Natural killer cell (primary cell): ENCODE data around the gene RGS12. TPM values are rescaled to one million over a fixed set of nuclear protein-coding genes. Genes with fewer than 3 reads are reported as not detected.

Experiments
- ATAC-seq, 3 donors: fragments of 150-1000 bp in 2 of 3; fragments of 200-7000 bp in 1 of 3; cut with Tn5 transposase; 1 replicate in 1 of 3; 2 replicates in 2 of 3; pipeline ENCODE4 v1.10.0; 2021; ENCODE audit warnings: mild to moderate bottlenecking in 2 of 3, moderate library complexity in 2 of 3
- DNase-seq, 2 donors: peaks; one replicate each; pipeline versions ENCODE4 v3.0.0 to v3.0.0-alpha.2; 2013 to 2021; ENCODE audit warnings: mixed read lengths in 1 of 2
- H3K27ac ChIP-seq: one replicate; pipeline ENCODE4 v1.5.1; 2013; ENCODE audit warnings: mild to moderate bottlenecking, low read length
- H3K27me3 ChIP-seq: one replicate; pipeline ENCODE4 v1.6.1; 2013; ENCODE audit warnings: low read length; ENCODE audit not compliant: control insufficient read depth, insufficient read depth
- H3K36me3 ChIP-seq: one replicate; pipeline ENCODE4 v1.6.1; 2013; ENCODE audit warnings: low read length; ENCODE audit not compliant: control insufficient read depth, insufficient read depth
- H3K4me1 ChIP-seq: one replicate; pipeline ENCODE4 v1.6.1; 2013; ENCODE audit warnings: low read length; ENCODE audit not compliant: control insufficient read depth, insufficient read depth
- H3K4me3 ChIP-seq: one replicate; pipeline ENCODE4 v1.5.1; 2013; ENCODE audit warnings: low read length
- H3K9me3 ChIP-seq: one replicate; pipeline ENCODE4 v1.6.1; 2013; ENCODE audit warnings: low read length; ENCODE audit not compliant: control insufficient read depth, insufficient read depth
- H3K27ac Mint-ChIP-seq, 2 donors: one replicate each; pipeline ENCODE4 v1.8.0; 2022; ENCODE audit warnings: mild to moderate bottlenecking in 2 of 2, mixed read lengths in 2 of 2, moderate library complexity in 1 of 2
- H3K27me3 Mint-ChIP-seq, 2 donors: one replicate each; pipeline ENCODE4 v1.8.0; 2022; ENCODE audit warnings: low read depth in 2 of 2, mixed read lengths in 2 of 2
- H3K36me3 Mint-ChIP-seq: one replicate; pipeline ENCODE4 v1.8.0; 2022; ENCODE audit warnings: mixed read lengths
- H3K4me1 Mint-ChIP-seq, 2 donors: one replicate each; pipeline ENCODE4 v1.8.0; 2022; ENCODE audit warnings: mixed read lengths in 2 of 2
- H3K4me3 Mint-ChIP-seq: one replicate; pipeline ENCODE4 v1.8.0; 2022; ENCODE audit warnings: mild to moderate bottlenecking, moderate library complexity, mixed read lengths
- H3K9me3 Mint-ChIP-seq, 2 donors: one replicate each; pipeline ENCODE4 v1.8.0; 2022; ENCODE audit warnings: mixed read lengths in 2 of 2
- WGBS: methylation state at CpG from one replicate; pipeline ENCODE4 v1.1.7; 2013; ENCODE audit warnings: missing lambda C conversion rate; ENCODE audit not compliant: insufficient coverage; 5-methylcytosine and 5-hydroxymethylcytosine counted together
- intact Hi-C: fragments of 100-400 bp; cut with micrococcal nuclease; formaldehyde crosslinking; loops from one replicate; pipeline ENCODE4 v1.14.2; 2022
- total RNA-seq, 4 donors: library from RNA; stranded (reverse); fragments of 120-200 nt in 1 of 4; gene quantifications; one replicate each; pipeline versions ENCODE4 v1.2.3 to v1.2.4, GENCODE V29; 2013 to 2022
- TF ChIP-seq, protein P1 (sequence below): fragments of 200-600 bp; IDR thresholded peaks from one replicate; pipeline ENCODE4 v1.8.0; 2022; ENCODE audit warnings: antibody characterized with exemption

Gene RGS12
- total RNA-seq, 3 donors from 2014 or later (not counting 1 experiment from before 2014, with no cell fraction given), result 10.5 to 12.3 (median 10.6) TPM

DNA sequence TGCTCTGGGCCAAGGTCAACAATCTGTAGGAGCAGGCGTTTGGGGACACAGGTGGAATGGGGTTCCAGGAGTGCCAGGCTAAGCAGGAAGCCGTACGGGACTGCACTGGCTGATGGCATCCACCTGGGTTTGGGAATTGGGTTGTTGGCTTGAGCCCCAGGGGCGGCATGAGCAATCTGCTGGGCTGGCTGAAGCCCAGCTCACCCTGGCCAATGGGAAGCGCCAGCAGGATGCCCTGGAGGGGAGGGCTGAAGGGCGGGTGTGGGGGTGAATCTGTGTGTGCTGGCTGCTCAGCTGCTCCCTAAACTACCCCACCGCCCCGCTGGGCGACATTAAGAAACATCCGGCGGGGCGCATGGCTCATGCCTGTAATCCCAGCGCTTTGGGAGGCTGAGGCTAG lies 8.9 kb upstream of the RGS12 start:
- H3K36me3 Mint-ChIP-seq, result no peaks in the 10 kb centered on the region
- Histone ChIP-seq H3K36me3 (no peaks in the 10 kb centered on the region), H3K27me3 (peaks cover 8% of the 10 kb centered on the region), H3K4me1 (peaks cover 19% of the 10 kb centered on the region), H3K9me3 (no peaks in the 10 kb centered on the region), H3K4me3 (no peak overlapping the region), H3K27ac (no peak overlapping the region)
- H3K4me3 Mint-ChIP-seq, result no peak overlapping the region
- no peaks in the 10 kb centered on the region for H3K4me1 Mint-ChIP-seq
- TF ChIP-seq, protein P1, sequence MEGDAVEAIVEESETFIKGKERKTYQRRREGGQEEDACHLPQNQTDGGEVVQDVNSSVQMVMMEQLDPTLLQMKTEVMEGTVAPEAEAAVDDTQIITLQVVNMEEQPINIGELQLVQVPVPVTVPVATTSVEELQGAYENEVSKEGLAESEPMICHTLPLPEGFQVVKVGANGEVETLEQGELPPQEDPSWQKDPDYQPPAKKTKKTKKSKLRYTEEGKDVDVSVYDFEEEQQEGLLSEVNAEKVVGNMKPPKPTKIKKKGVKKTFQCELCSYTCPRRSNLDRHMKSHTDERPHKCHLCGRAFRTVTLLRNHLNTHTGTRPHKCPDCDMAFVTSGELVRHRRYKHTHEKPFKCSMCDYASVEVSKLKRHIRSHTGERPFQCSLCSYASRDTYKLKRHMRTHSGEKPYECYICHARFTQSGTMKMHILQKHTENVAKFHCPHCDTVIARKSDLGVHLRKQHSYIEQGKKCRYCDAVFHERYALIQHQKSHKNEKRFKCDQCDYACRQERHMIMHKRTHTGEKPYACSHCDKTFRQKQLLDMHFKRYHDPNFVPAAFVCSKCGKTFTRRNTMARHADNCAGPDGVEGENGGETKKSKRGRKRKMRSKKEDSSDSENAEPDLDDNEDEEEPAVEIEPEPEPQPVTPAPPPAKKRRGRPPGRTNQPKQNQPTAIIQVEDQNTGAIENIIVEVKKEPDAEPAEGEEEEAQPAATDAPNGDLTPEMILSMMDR, result no peak
- H3K27ac Mint-ChIP-seq, result no peak overlapping the region
- DNase-seq (no peak), ATAC-seq (no peak)
- intact Hi-C loops, result no loop called here
- no peaks in the 10 kb centered on the region for H3K9me3 Mint-ChIP-seq
- 96% methylated on average over 13 of the region's 13 CpGs for WGBS
- H3K27me3 Mint-ChIP-seq, result peaks cover 17 to 27% of the 10 kb centered on the region in 2 donors

DNA sequence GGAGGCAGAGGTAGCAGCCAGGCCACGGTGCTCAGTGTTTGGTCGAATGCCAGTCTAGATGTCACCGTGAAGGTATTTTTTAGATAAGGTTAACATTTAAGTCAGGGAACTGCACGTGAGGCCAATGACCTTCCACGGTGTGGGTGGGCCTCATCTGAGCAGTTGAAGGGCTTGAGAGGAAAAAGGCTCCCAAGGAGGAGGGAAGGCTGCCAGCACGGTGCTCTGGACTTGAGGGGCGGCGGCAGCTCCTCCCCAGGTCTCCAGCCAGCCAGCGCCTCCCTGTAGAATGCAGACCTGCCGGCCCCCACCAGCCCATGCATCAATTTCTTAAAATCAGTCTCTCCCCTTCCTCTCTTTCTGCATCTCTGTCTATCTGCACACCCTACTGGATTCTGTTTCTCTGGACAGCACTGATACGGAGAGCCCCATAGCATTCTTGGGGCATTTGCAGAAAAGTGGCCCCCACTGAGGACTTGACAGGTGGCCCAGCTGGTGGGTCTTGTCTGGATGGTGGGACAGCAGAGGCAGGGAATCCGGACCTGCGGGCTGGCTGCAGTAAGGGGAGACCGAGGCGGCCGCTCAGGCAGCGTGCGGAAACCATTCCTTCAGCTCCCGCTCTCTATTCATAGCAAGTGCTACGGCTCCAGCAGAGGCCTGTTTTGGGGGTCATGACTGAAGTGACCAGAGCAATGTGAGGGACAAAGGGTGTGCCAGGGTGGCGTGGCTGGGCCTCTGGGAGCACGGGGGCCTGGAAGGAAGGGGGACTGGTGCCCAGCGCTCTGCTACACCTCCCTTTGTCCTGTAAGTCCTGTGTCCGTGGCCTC lies 7.9 kb upstream of the RGS12 start:
- DNase-seq, result peak in 1 of 2 donors; percentile 3
- TF ChIP-seq, protein P1, result no peak
- ATAC-seq, result no peak
- Histone ChIP-seq H3K4me1 (peaks cover 19% of the 10 kb centered on the region), H3K9me3 (no peaks in the 10 kb centered on the region), H3K27me3 (peaks cover 8% of the 10 kb centered on the region), H3K27ac (no peak overlapping the region), H3K36me3 (no peaks in the 10 kb centered on the region), H3K4me3 (no peak overlapping the region)
- intact Hi-C loops, result no loop called here
- 91% methylated on average over 24 of the region's 24 CpGs for WGBS
- Mint-ChIP-seq H3K4me1 (no peaks in the 10 kb centered on the region), H3K27me3 (peaks cover 16 to 23% of the 10 kb centered on the region in 2 donors), H3K27ac (no peak overlapping the region), H3K4me3 (no peak overlapping the region), H3K36me3 (no peaks in the 10 kb centered on the region), H3K9me3 (no peaks in the 10 kb centered on the region)

GRCh38 chr4:3285558-3286334 lies 7.1 kb upstream of the RGS12 start:
- ATAC-seq, result peak in 1 of 3 donors; percentile 54
- Mint-ChIP-seq H3K4me1 (no peaks in the 10 kb centered on the region), H3K9me3 (no peaks in the 10 kb centered on the region), H3K4me3 (peak overlapping the region; percentile 13), H3K27me3 (peaks cover 16 to 23% of the 10 kb centered on the region in 2 donors), H3K27ac (no peak overlapping the region), H3K36me3 (no peaks in the 10 kb centered on the region)
- peaks cover 19% of the 10 kb centered on the region for H3K4me1 ChIP-seq
- no peak overlapping the region for H3K4me3 ChIP-seq
- no peaks in the 10 kb centered on the region for H3K36me3 ChIP-seq
- WGBS, result 39% methylated on average over 38 of the region's 38 CpGs
- TF ChIP-seq, protein P1, result no peak
- no peak for DNase-seq
- H3K27me3 ChIP-seq, result peaks cover 11% of the 10 kb centered on the region
- intact Hi-C loops, result no loop called here
- no peaks in the 10 kb centered on the region for H3K9me3 ChIP-seq
- no peak overlapping the region for H3K27ac ChIP-seq
